ENCODE results near the gene TTLL5. TPM values are rescaled to one million over a fixed set of nuclear protein-coding genes. Genes with fewer than 3 reads are reported as not detected.
A peak's percentile ranks its signal among the peaks of the same experiment; 100 is the strongest.

TTLL5 gene
- total and polyA plus RNA-seq, 7 donors: 4.6 to 17.2 (median 9.1) TPM

- no peak for DNase-seq
- Histone ChIP-seq H3K9me3 (no peaks in the 10 kb centered on the region), H3K27me3 (ENCODE audit: insufficient read depth in 3 of 3, low read length in 2 of 3) (no peaks in the 10 kb centered on the region), H3K27ac (no peak overlapping the region), H3K36me3 (ENCODE audit: insufficient read depth in 1 of 2, low read depth in 1 of 2) (peaks cover 0 to 10% of the 10 kb centered on the region in 2 donors), H3K4me3 (no peak overlapping the region), H3K4me1 (no peaks in the 10 kb centered on the region)
- intact Hi-C loops (cut with DNase I): no loop called here
- ATAC-seq: no peak
- TF ChIP-seq, protein P1, sequence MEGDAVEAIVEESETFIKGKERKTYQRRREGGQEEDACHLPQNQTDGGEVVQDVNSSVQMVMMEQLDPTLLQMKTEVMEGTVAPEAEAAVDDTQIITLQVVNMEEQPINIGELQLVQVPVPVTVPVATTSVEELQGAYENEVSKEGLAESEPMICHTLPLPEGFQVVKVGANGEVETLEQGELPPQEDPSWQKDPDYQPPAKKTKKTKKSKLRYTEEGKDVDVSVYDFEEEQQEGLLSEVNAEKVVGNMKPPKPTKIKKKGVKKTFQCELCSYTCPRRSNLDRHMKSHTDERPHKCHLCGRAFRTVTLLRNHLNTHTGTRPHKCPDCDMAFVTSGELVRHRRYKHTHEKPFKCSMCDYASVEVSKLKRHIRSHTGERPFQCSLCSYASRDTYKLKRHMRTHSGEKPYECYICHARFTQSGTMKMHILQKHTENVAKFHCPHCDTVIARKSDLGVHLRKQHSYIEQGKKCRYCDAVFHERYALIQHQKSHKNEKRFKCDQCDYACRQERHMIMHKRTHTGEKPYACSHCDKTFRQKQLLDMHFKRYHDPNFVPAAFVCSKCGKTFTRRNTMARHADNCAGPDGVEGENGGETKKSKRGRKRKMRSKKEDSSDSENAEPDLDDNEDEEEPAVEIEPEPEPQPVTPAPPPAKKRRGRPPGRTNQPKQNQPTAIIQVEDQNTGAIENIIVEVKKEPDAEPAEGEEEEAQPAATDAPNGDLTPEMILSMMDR (IDR thresholded peaks at IDR 0.05): no peak
- WGBS, 3 donors: 77 to 89% (median 87%) methylated on average over 2 of the region's 2 CpGs
These were observed 81.8 kb downstream of the TTLL5 start for GRCh38 chr14:75742867-75743266.

- H3K4me1 ChIP-seq: peaks cover 7% of the 10 kb centered on the region
- intact Hi-C loops (cut with DNase I): no loop called here
- no peaks in the 10 kb centered on the region for H3K9me3 ChIP-seq
- H3K27me3 ChIP-seq (ENCODE audit: insufficient read depth in 3 of 3, low read length in 2 of 3): no peaks in the 10 kb centered on the region
- no peak for DNase-seq
- TF ChIP-seq, protein P1 (IDR thresholded peaks at IDR 0.05): no peak
- H3K36me3 ChIP-seq (ENCODE audit: insufficient read depth in 1 of 2, low read depth in 1 of 2): peaks cover 0 to 10% of the 10 kb centered on the region in 2 donors
- H3K27ac ChIP-seq: no peak overlapping the region
- no peak for ATAC-seq
- H3K4me3 ChIP-seq: no peak overlapping the region
- 69 to 72% (median 71%) methylated on average over 2 of the region's 2 CpGs for WGBS, 3 donors
These were observed 86.9 kb downstream of the TTLL5 start for GRCh38 chr14:75747899-75748298.

DNA sequence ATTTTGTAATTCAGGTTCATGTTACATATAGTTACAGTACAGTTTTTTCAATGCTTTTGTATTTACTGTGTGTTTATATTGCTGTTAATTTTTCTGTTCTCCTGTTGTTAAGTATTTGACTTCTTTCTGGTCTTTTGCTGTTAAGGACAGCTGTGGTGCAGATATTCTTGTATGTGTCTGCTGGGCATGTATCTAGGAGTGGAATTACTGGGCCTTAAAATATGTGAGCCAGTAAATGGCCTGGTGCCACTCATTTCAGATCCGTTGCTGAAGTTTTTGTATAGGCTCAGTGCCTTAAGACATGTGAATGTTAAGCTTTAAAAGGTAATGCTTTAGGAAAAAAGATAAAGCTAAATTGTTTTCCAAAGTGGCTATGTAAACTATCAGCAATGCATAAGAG is 87.3 kb downstream of the TTLL5 start:
- H3K4me3 ChIP-seq: no peak overlapping the region
- no peaks in the 10 kb centered on the region for H3K27me3 ChIP-seq (ENCODE audit: insufficient read depth in 3 of 3, low read length in 2 of 3)
- H3K4me1 ChIP-seq: peaks cover 7% of the 10 kb centered on the region
- 17 to 40% (median 27%) methylated on average over 1 of the region's 1 CpG for WGBS, 3 donors
- peaks cover 0 to 14% of the 10 kb centered on the region in 2 donors for H3K36me3 ChIP-seq (ENCODE audit: insufficient read depth in 1 of 2, low read depth in 1 of 2)
- DNase-seq (no peak), ATAC-seq (peak in 2 of 4 donors; percentile 48 to 55)
- H3K9me3 ChIP-seq: no peaks in the 10 kb centered on the region
- H3K27ac ChIP-seq: no peak overlapping the region
- intact Hi-C loops (cut with DNase I): no loop called here
- TF ChIP-seq, protein P1 (IDR thresholded peaks at IDR 0.05): no peak

DNA sequence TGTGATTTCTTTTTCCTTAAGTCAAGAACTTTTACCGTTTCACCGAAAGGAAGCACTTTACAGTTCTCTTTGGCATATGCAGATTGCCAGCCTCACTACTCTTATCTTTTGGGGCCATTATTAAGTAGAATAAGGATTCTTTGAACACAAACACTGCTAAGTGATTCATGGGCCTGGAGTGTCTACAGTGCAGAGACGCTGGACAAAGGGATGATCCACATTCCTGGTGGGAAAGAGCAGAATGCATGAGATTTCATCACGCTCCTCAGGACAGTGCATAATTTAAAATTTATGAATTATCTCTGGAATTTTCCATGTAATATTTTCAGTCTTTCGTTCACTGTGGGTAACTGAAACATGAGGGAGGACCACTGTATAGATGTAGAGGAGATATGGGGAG is 90.2 kb downstream of the TTLL5 start:
- intact Hi-C loops (cut with DNase I): no loop called here
- WGBS, 3 donors: 85 to 94% (median 92%) methylated on average over 5 of the region's 5 CpGs
- Histone ChIP-seq H3K27me3 (ENCODE audit: insufficient read depth in 3 of 3, low read length in 2 of 3) (no peaks in the 10 kb centered on the region), H3K4me1 (peaks cover 7% of the 10 kb centered on the region), H3K4me3 (no peak overlapping the region), H3K9me3 (no peaks in the 10 kb centered on the region), H3K27ac (no peak overlapping the region), H3K36me3 (ENCODE audit: insufficient read depth in 1 of 2, low read depth in 1 of 2) (peaks cover 0 to 12% of the 10 kb centered on the region in 2 donors)
- ATAC-seq: no peak
- no peak for DNase-seq
- TF ChIP-seq, protein P1 (IDR thresholded peaks at IDR 0.05): no peak

GRCh38 chr14:75752086-75752485 is 91.0 kb downstream of the TTLL5 start:
- intact Hi-C loops (cut with DNase I): no loop called here
- Histone ChIP-seq H3K4me3 (no peak overlapping the region), H3K36me3 (ENCODE audit: insufficient read depth in 1 of 2, low read depth in 1 of 2) (peaks cover 0 to 12% of the 10 kb centered on the region in 2 donors), H3K9me3 (no peaks in the 10 kb centered on the region), H3K27ac (no peak overlapping the region), H3K4me1 (peaks cover 7% of the 10 kb centered on the region), H3K27me3 (ENCODE audit: insufficient read depth in 3 of 3, low read length in 2 of 3) (no peaks in the 10 kb centered on the region)
- 58 to 82% (median 70%) methylated on average over 3 of the region's 3 CpGs for WGBS, 3 donors
- DNase-seq: no peak
- no peak for ATAC-seq
- TF ChIP-seq, protein P1 (IDR thresholded peaks at IDR 0.05): no peak
